ENCODE data around the gene HOXC4. TPM values are rescaled to one million over a fixed set of nuclear protein-coding genes. Genes with fewer than 3 reads are reported as not detected.
A peak's percentile ranks its signal among the peaks of the same experiment; 100 is the strongest.

Gene HOXC4
- polyA plus RNA-seq, 2 of the 4 experiments (the other 2 are of a cell fraction) = 1.3 to 4.0 TPM

- TF ChIP-seq ATOH8 (CRISPR knock-in tag; IDR thresholded peaks at IDR 0.05; ENCODE audit: low read depth) (no peak), BCL3 (IDR thresholded peaks at IDR 0.05) (no peak), FOSB (CRISPR knock-in tag; IDR thresholded peaks at IDR 0.05) (no peak), CBX2 (IDR thresholded peaks at IDR 0.05; ENCODE audit: borderline replicate concordance, low read depth) (no peak), PBX3 (IDR thresholded peaks at IDR 0.05) (no peak)
Measured at GRCh38 chr12:54008260-54008552, 45.4 kb upstream of the HOXC4 start (continued).

- 15% methylated on average over 42 of the region's 51 CpGs for WGBS (ENCODE audit: missing lambda C conversion rate)
- Histone ChIP-seq H3K9me3 (no peaks in the 10 kb centered on the region), H3K4me1 (peaks cover 48% of the 10 kb centered on the region), H3K27ac (peak overlapping the region; percentile 76 to 97), H3K4me3 (peak overlapping the region; percentile 54), H3K4me2 (peak overlapping the region; percentile 87)
- CTCF ChIA-PET = interaction anchor here (1.0 to 28.7 kb wide), 21 partner anchors 8 to 1818 kb away, joined by 3 to 1074 read pairs (median 5); partner anchors contain the start of genes HOXC10, HOXC13, HOXC4 and HOXC5
- peak in 1 of 2 experiments; percentile 53 for DNase-seq (ENCODE audit: low read depth in 1 of 2, low spot score in 1 of 2)
- FAIRE-seq = no peak
- TF ChIP-seq JUN (IDR thresholded peaks at IDR 0.05) (0 out of 5 replicates have a peak, but pooled peaks of 1 of the 2 experiments have one; percentile 20), NPAS2 (CRISPR knock-in tag; IDR thresholded peaks at IDR 0.05; ENCODE audit: borderline replicate concordance) (no peak), ATOH8 (CRISPR knock-in tag; IDR thresholded peaks at IDR 0.05; ENCODE audit: low read depth) (no peak), MYC (IDR thresholded peaks at IDR 0.05; ENCODE audit: borderline replicate concordance, low read length) (0 out of 2 replicates have a peak, but pooled peaks have one; percentile 24), MAX (IDR thresholded peaks at IDR 0.05) (peak; percentile 71; the same call in 1 of the 2 replicates), ESRRA (IDR thresholded peaks at IDR 0.05; ENCODE audit: borderline replicate concordance, low read length) (no peak), CEBPB (IDR thresholded peaks at IDR 0.05) (peak in 1 of 2 experiments; percentile 34; a peak in 1 of 4 replicates), E2F6 (IDR thresholded peaks at IDR 0.05; ENCODE audit: borderline replicate concordance, low read depth) (peak; percentile 82)
- ATAC-seq = peak; percentile 47 to 60; a peak in 5 of 6 replicates
- POLR2A ChIA-PET = interaction anchor here (0.7 to 2.3 kb wide), 14 partner anchors 8 to 210 kb away, joined by 3 to 40 read pairs (median 5); partner anchors contain the start of genes HOXC5, HOXC9 and SMUG1
Measured at GRCh38 chr12:54009171-54010052, 44.2 kb upstream of the HOXC4 start.

GRCh38 chr12:54010053-54010971 lies 43.3 kb upstream of the HOXC4 start:
- POLR2A ChIA-PET = interaction anchor here (1.6 kb wide), 1 partner anchor 14 kb away, joined by 5 read pairs; no protein-coding TSS in a partner anchor
- peaks cover 48% of the 10 kb centered on the region for H3K4me1 ChIP-seq
- TF ChIP-seq HOXB5 (CRISPR knock-in tag; IDR thresholded peaks at IDR 0.05) (no peak), JUN (IDR thresholded peaks at IDR 0.05) (no peak), PBX3 (IDR thresholded peaks at IDR 0.05) (no peak), CHD4 (IDR thresholded peaks at IDR 0.05; ENCODE audit: borderline replicate concordance) (no peak), JUNB (IDR thresholded peaks at IDR 0.05) (no peak), CEBPB (IDR thresholded peaks at IDR 0.05) (no peak), HMGXB4 (CRISPR knock-in tag; IDR thresholded peaks at IDR 0.05; ENCODE audit: borderline replicate concordance) (no peak), TFCP2L1 (CRISPR knock-in tag; IDR thresholded peaks at IDR 0.05) (no peak), RCOR1 (IDR thresholded peaks at IDR 0.05; ENCODE audit: low read depth, low read length) (no peak), FOSL2 (IDR thresholded peaks at IDR 0.05) (no peak), FOSL2 (CRISPR knock-in tag; IDR thresholded peaks at IDR 0.05) (no peak), CHD2 (IDR thresholded peaks at IDR 0.05; ENCODE audit: low read length, partially characterized antibody) (no peak)

More at GRCh38 chr12:54010053-54010971, 43.3 kb upstream of the HOXC4 start:
- ATAC-seq (peak in 1 of 2 experiments; percentile 20; a peak in 3 of 6 replicates), DNase-seq (ENCODE audit: low read depth in 1 of 2, low spot score in 1 of 2) (no peak), FAIRE-seq (no peak)
- CTCF ChIA-PET = interaction anchor here (1.3 to 28.7 kb wide), 5 partner anchors 18 to 210 kb away, joined by 3 to 1074 read pairs (median 8); partner anchors contain the start of genes HOXC5 and SMUG1
- Histone ChIP-seq H3K4me2 (peak overlapping the region; percentile 87), H3K27ac (peak overlapping the region; percentile 76 to 97; a peak in 4 of 6 replicates), H3K4me3 (peak overlapping the region; percentile 54), H3K9me3 (no peaks in the 10 kb centered on the region)
- WGBS (ENCODE audit: missing lambda C conversion rate) = 80% methylated on average over 10 of the region's 10 CpGs

Measured in A549 (cell line).